NCI-H226 (cell line): ENCODE results near the gene CCDC40.

Experiments used
- DNase-seq: peaks from one replicate; pipeline ENCODE4 v3.0.0-alpha.2; 2015

CCDC40 gene

DNA sequence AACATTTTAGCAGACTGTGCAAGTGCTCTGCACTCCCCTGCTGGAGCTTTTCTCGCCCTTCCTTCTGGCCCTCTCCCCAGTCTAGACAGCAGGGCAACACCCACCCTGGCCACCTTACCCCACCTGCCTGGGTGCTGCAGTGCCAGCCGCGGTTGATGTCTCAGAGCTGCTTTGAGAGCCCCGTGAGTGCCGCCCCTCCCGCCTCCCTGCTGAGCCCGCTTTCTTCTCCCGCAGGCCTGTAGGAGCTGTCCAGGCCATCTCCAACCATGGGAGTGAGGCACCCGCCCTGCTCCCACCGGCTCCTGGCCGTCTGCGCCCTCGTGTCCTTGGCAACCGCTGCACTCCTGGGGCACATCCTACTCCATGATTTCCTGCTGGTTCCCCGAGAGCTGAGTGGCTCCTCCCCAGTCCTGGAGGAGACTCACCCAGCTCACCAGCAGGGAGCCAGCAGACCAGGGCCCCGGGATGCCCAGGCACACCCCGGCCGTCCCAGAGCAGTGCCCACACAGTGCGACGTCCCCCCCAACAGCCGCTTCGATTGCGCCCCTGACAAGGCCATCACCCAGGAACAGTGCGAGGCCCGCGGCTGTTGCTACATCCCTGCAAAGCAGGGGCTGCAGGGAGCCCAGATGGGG, 68.0 kb downstream of the CCDC40 start:
- peak; percentile 30 for DNase-seq

DNA sequence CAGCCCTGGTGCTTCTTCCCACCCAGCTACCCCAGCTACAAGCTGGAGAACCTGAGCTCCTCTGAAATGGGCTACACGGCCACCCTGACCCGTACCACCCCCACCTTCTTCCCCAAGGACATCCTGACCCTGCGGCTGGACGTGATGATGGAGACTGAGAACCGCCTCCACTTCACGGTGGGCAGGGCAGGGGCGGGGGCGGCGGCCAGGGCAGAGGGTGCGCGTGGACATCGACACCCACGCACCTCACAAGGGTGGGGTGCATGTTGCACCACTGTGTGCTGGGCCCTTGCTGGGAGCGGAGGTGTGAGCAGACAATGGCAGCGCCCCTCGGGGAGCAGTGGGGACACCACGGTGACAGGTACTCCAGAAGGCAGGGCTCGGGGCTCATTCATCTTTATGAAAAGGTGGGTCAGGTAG, 68.5 kb downstream of the CCDC40 start:
- no peak for DNase-seq

DNA sequence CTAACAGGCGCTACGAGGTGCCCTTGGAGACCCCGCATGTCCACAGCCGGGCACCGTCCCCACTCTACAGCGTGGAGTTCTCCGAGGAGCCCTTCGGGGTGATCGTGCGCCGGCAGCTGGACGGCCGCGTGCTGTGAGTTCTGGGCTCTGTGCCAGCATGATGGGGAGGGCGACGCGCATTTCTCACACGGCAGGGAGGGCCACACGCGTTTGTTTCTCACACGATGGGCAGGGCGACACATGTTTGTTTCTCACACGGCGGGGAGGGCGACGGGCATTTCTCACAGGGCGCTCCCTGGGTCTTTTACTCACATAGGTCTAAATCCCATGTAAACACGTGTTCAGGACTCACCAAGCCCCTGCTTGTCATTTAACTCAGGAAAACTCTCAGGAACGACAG, 69.3 kb downstream of the CCDC40 start:
- DNase-seq, result no peak

DNA sequence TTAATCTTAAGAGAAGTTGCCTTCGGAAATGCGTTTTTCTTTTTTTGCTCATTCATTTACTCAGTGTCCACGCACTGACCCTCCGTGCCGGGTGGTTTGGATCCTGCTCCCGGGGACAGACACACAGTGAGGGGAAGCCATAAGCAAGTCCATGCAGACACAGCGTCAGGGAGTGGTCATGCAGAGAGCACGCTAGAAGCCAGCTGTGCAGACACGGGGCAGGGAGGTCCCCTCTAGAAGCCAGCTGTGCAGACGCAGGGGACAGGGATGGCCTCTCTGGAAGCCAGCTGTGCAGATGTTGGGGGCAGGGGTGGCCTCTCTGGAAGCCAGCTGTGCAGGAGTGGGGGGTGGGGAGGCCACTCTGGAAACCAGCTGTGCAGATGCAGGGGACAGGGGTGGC, 69.7 kb downstream of the CCDC40 start:
- no peak for DNase-seq

DNA sequence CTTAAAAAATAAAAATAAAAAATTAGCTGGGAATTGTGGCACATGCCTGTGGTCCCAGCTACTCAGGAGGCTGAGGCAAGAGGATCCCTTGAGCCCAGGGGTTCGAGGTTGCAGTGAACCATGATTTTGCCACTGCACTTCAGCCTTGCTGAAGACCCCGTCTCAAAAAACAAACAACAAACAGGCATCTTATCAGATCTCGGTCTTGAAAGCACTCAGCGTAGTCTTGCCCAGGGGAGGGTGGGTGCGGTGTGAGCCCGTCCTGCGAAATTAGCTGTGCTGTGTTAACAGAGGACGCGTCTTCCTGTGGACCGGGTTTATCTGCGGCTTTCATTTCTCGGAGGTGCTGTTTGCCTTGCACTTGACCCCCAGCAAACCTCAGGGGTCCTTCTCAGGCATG, 70.3 kb downstream of the CCDC40 start:
- DNase-seq, result no peak

DNA sequence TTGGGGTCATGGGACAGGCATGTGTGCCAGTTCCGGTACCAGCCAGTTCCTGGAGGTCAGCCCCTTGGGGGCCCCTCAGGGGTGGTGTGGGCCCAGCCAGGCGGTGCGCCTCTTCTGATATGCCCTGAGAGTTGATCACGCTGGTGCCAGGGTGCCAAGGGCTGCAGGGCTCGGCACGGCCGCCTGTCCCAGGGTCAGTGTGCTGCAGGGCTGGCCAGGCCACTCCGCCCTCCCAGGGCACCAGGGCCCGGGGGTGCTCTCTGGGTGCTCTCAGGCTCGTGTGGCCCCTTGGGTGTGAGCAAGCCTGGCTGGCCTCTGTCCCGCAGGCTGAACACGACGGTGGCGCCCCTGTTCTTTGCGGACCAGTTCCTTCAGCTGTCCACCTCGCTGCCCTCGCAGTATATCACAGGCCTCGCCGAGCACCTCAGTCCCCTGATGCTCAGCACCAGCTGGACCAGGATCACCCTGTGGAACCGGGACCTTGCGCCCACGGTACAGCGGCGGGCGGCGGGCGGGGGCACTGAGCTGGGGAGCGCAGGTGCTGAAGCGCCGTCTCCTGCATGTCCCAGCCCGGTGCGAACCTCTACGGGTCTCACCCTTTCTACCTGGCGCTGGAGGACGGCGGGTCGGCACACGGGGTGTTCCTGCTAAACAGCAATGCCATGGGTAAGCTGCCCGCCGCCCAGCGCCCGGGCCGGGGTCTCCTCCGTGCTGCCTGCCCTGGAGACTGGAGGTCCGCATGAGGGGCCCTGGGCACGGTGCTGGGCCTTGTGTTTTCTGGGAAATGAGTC, 71.0 kb downstream of the CCDC40 start:
- no peak for DNase-seq

DNA sequence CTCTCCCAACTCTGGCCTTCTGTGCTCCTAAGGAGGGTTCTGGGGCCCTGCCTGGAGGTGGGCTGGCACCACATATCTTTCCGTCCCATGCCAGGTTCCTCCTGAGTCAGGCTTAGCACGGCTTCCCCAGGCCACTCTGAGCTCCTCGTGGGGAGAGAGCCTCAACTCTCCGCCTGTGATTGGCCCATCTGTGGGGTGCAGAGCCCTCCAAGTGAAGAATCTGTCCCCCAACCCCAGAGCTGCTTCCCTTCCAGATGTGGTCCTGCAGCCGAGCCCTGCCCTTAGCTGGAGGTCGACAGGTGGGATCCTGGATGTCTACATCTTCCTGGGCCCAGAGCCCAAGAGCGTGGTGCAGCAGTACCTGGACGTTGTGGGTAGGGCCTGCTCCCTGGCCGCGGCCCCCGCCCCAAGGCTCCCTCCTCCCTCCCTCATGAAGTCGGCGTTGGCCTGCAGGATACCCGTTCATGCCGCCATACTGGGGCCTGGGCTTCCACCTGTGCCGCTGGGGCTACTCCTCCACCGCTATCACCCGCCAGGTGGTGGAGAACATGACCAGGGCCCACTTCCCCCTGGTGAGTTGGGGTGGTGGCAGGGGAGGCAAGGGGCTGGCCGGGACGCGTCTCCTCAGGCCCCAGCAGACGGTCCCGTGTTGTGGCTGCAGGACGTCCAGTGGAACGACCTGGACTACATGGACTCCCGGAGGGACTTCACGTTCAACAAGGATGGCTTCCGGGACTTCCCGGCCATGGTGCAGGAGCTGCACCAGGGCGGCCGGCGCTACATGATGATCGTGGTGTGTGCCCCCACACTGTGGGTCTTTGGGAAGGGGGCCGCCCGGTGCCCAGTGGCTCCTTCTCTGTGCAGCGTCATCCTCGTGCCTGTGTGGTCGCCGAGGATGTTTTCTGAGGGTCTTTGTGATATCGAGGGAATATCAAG, 71.9 kb downstream of the CCDC40 start:
- no peak for DNase-seq

DNA sequence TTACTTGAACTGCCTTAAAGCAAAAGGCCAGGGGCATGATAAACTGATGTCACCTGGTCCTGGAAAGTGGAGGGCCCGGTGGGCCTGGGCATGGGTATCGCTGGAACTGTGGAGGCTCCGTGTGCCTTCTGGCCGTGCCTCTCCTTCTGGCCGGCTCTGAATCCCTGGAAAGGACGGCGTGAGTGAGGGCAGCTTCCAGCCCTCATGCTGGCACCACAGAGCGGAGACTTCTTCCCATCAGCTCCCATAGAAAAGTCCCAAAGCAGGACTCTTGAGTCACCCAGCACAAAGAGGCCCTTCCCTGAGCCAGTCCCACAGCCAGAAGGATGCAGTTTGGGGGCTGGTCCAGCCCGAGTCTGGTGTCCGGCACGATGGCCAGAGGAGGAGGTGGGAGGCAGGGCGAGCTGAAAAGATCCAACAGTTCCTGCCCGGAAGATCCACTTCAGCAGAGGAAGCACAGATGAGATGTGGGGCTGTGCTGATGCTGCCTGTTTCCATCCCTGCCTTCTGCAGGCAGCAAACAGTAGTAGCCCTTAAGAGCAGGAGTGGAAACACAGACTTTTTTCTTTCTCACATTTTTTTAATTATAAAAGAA, 72.7 kb downstream of the CCDC40 start:
- no peak for DNase-seq

DNA sequence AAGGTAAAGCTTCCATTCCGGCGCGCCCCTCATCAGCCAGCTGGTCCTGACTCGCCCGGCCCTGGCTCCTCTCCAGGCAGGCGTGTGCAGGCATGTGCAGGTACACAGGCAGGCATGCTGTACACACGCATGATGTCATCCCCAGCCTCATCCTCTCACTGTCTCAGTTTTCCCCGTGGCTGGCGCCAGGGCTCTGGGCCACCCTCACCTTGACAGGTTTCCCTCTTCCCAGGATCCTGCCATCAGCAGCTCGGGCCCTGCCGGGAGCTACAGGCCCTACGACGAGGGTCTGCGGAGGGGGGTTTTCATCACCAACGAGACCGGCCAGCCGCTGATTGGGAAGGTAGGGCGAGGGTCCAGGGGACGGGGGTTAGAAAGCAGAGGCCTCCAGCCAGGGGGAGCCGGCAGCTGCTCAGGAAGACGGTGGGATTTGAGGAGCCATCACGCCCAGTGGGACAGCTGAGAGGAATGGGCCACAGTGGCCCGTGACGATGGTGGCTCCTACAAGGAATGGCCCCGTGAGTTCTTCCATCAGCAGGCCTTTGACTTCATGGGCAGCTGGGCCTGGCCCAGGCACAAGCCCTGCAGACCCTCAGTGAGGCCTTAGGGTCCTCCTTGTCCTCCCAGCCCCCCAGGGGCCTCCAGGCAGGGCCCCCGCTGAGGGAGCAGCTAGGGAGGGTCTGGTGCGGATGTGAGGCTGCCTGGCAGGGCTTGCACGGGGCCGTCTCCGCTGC, 73.4 kb downstream of the CCDC40 start:
- DNase-seq, result no peak

DNA sequence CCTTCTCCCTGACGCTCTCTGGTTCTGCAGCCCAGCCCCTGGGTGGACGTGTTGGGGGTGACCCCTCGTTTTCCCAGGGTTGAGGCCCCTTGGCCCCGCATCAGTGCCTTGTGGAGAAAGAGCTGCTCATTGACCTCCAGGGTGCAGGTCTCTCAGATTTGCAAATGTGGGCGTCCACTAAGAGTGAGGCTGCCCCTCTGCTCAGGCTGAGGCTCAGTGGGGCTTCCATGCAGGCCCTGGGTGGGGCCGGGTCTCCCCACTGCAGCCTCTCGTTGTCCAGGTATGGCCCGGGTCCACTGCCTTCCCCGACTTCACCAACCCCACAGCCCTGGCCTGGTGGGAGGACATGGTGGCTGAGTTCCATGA, 74.0 kb downstream of the CCDC40 start:
- no peak for DNase-seq

DNA sequence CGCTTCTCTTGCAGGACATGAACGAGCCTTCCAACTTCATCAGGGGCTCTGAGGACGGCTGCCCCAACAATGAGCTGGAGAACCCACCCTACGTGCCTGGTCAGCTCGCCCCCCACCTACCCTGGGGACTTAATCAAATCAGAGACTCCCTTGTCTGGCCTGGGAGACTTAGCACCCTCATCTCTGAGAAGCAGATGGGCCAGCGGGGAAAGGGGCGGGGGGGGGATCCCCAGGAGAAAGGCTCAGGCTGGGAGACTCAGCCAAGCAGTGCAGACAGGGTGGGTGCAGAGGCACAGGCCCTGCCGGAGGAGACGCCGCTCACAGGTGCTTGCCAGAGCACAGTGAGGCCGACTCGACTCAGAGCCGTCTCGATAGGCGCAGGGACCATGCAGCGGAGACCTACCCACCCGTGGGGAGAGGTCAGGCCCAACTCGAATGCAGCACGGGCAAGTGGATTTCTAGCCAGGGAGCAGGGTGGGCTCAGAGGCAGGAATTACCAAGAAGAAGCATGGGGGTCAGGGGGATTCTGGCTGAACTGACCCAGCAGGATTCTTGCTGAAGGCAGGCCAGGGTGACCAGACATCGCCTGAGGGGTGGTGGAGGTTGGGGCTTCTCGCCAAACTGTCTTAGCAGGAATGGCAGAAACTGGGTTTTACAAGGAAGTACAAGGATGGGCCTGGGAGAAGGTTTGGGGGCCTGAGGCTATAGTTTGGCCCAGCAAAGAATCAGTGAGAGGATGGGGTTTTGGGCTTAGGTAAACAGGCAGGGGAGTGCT, 74.7 kb downstream of the CCDC40 start:
- no peak for DNase-seq

DNA sequence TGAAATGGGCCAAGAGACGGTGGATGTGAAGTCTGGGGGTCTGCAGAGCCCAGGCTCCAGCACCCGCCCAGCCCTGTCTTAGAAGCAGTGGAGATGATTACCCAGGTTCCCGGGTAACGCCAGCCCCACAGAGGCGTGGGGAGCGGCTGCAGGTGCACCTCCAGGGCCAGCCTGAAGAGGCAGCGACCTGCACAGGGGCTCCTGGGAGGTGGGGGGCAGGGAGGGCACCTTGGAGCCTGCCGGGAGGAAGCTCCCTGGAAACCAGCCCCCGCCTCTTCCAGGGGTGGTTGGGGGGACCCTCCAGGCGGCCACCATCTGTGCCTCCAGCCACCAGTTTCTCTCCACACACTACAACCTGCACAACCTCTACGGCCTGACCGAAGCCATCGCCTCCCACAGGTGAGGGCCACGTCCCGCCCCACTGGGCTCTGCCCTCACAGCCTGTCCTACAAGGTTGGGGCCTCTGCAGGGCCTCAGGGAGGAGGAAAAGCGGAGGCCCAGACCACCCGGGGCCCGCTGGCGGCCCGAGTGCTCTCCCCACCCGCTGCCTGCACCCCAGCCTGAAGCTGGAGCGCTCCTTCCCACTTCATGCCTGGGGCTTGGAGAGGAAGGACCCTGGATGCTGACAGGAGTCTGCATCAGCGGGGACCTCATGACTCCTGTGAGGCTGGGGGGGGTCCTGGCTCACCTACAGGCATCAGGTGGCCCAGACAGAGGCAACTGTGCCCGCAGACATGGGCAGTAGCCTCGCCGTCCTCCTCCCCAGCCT, 75.4 kb downstream of the CCDC40 start:
- DNase-seq, result no peak

DNA sequence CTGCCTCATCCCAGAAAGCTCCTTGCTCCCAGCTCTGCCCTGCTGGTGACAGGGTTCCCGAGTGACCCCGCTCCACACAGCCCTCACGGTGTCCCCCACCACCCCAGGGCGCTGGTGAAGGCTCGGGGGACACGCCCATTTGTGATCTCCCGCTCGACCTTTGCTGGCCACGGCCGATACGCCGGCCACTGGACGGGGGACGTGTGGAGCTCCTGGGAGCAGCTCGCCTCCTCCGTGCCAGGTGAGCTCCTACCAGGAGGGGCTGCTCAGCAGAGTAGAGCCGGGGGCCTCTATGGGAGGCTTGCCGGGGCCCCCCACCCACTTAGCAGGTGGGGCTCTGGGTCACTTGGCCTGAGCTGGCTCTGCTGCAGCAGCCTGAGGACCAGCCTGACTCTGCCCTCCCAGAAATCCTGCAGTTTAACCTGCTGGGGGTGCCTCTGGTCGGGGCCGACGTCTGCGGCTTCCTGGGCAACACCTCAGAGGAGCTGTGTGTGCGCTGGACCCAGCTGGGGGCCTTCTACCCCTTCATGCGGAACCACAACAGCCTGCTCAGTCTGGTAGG, 76.1 kb downstream of the CCDC40 start:
- no peak for DNase-seq

DNA sequence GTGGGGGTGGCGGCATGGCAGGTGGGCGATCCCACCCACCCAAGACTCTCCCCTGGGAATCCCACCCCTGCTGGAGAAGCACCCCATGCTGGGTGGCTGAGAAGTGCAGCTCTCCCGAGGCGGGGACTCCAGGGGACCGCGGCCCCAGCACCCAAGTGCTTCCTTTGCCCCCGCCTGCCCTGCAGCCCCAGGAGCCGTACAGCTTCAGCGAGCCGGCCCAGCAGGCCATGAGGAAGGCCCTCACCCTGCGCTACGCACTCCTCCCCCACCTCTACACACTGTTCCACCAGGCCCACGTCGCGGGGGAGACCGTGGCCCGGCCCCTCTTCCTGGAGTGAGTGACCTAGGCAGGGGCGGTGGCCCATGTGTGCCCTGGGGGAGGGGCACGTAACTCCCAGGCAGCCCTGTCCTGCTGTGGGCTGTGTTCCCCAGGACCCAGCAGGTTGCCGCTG, 76.6 kb downstream of the CCDC40 start:
- DNase-seq, result no peak

DNA sequence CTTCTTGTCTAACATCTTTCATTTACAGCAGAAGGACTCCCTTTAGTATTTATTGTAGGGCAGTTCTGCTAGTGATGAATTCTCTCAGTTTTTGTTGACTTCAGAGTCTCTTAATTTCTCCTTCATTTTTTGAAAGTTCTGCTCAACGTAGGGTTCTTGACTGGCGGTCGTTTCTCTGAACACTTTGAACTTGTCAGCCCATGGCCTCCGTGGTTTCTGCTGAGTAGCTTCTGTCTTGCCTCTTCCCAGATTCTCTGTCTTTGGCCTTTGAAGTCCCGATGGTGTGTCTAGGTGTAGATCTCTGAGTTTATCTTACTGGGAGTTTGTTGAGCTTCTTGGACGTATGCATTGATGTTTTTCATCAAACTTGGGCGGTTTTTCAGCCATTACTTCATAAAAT, 78.3 kb downstream of the CCDC40 start:
- no peak for DNase-seq

DNA sequence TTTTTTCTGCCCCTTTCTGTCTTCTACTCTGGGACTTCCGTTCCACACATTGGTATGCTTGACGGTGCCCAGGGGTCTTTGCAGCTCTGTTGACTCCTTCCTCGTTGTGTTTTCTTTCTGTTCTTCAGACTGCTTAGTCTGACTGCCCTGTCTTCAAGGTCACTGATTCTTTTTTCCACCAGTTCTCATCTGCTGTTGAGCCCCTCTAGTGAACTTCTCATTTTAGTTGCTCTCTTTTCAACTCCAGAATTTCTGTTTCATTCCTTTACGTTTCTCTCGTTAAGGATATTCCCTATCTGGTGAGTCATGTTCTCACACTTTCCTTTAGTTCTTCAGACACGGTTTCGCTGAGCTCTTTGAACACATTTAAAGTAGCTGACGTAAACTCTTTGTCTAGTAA, 78.7 kb downstream of the CCDC40 start:
- DNase-seq, result no peak

DNA sequence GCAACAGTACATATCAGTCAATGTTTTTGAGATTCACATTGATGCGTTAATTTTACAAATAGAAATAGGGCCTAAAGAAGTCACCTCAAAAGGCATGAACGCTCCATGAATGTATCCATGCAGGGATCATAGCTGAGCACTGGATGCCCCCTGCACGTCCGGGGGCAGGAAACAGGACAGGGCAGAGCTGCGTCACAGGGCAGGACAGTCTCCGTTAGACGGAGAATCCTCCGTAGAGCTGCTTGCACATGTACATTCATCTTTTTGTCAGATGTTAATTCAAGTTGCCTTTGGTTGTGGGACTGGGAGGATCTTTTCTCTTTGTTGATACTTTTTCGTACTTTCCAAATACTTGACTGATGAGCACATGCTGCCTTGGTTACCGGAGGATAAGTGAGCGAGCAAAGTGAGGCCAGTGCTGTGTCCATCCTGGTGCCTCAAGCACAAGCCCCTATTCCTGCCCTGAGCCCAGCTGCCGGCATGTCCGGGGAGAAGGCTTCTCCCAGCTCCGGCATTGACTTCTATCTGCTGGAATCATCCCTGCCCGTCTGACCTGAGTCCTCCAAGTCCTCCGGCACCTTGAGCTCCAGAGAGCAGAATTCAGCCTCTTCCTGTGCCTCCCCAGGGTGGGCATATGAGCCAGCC, 80.0 kb downstream of the CCDC40 start:
- DNase-seq, result no peak

DNA sequence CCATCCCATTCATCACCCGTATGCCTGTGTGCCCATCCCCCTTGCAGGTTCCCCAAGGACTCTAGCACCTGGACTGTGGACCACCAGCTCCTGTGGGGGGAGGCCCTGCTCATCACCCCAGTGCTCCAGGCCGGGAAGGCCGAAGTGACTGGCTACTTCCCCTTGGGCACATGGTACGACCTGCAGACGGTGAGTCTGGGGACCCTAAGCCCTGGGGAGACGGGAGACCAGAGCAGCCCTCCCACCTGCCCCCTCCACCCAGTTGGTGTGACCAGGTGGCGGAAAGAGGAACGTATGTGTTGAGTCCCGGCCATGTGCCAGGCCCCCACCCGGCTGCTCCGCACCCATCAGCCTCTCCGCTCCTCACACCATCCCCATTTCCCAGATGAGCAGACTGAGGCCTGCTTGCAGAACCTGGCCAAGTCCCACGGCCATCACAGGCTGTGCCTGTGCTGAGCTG, 80.5 kb downstream of the CCDC40 start:
- no peak for DNase-seq

DNA sequence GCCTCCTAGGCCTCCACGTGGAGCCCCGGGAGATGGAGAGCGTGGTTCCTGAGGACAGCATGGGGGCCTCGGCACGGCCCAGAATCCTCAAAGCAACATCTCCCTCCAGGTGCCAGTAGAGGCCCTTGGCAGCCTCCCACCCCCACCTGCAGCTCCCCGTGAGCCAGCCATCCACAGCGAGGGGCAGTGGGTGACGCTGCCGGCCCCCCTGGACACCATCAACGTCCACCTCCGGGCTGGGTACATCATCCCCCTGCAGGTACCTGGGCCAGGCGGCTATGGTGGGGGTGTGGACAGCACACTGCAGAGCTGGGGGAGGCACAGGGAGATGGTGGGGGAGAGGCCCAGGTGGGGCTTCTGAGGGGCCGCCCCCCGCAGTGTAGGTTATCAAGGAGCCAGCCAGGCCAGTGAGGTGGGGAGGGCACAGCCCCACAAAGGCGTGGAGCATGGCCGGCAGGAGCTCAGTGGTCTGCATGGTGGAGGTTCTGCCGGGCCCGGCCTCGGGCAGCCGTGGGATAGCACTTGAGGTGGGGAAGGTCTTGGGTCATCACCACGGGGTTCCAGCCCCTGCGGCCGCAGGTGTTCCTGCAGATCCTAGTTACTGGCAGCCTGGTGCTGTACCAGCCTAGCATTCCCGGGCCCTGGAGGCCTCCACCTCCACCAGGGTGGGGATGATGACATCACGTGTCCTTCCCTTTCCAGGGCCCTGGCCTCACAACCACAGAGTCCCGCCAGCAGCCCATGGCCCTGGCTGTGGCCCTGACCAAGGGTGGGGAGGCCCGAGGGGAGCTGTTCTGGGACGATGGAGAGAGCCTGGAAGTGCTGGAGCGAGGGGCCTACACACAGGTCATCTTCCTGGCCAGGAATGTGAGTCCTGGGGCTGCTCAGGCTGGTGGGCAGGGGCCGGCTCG, 81.3 kb downstream of the CCDC40 start:
- DNase-seq, result no peak
